NB4 (cell line): ENCODE measurements around the gene ADAD2.

Source experiments
- DNase-seq: peaks from one replicate; pipeline ENCODE4 v3.0.0; 2010; ENCODE audit warnings: low read depth
- H3K4me3 ChIP-seq: one replicate; pipeline ENCODE4 v1.5.1; 2011; ENCODE audit warnings: mild to moderate bottlenecking, low read depth, low read length, moderate library complexity
- CTCF ChIP-seq: IDR thresholded peaks from one replicate; pipeline ENCODE4 v1.5.1; 2012; ENCODE audit warnings: low read depth, low read length
- MAX ChIP-seq: IDR thresholded peaks from 2 replicates; pipeline ENCODE4 v1.6.1; 2011; ENCODE audit warnings: low read depth, low read length
- MYC ChIP-seq: IDR thresholded peaks from 2 replicates; pipeline ENCODE4 v1.6.1; 2011; ENCODE audit warnings: low read depth, low read length
- POLR2A ChIP-seq: IDR thresholded peaks from 2 replicates; pipeline ENCODE4 v1.6.1; 2011; ENCODE audit warnings: mild to moderate bottlenecking; ENCODE audit not compliant: insufficient read length; ENCODE audit errors: extremely low read depth

Gene ADAD2

GRCh38 chr16:84178892-84179611 is 11.9 kb upstream of the ADAD2 start:
- no peak overlapping the region for H3K4me3 ChIP-seq
- no peak for DNase-seq
- TF ChIP-seq POLR2A (no peak), CTCF (no peak), MYC (no peak)

GRCh38 chr16:84179612-84180320 is 11.2 kb upstream of the ADAD2 start:
- TF ChIP-seq MYC: no peak
- no peak for DNase-seq
- no peak overlapping the region for H3K4me3 ChIP-seq

- DNase-seq: no peak
- TF ChIP-seq MYC (no peak), CTCF (no peak), MAX (no peak), POLR2A (no peak)
- H3K4me3 ChIP-seq: no peak overlapping the region
These were observed 10.3 kb upstream of the ADAD2 start for GRCh38 chr16:84180519-84181140.

GRCh38 chr16:84181144-84181915 is 9.6 kb upstream of the ADAD2 start:
- no peak for TF ChIP-seq MAX

GRCh38 chr16:84182104-84182503 is 8.9 kb upstream of the ADAD2 start:
- no peak overlapping the region for H3K4me3 ChIP-seq
- no peak for DNase-seq
- TF ChIP-seq MYC (no peak), MAX (no peak), CTCF (no peak), POLR2A (no peak)

More at GRCh38 chr16:84181144-84181915, 9.6 kb upstream of the ADAD2 start:
- no peak overlapping the region for H3K4me3 ChIP-seq
- DNase-seq: no peak

- DNase-seq: no peak
- no peak overlapping the region for H3K4me3 ChIP-seq
- TF ChIP-seq POLR2A (no peak), MYC (no peak), CTCF (no peak), MAX (no peak)
These were observed 8.0 kb upstream of the ADAD2 start for GRCh38 chr16:84182680-84183571.
